ENCODE results near the gene IPO7. TPM values are rescaled to one million over a fixed set of nuclear protein-coding genes. Genes with fewer than 3 reads are reported as not detected.

IPO7 gene
- polyA plus RNA-seq, 1 donor (not counting 4 experiments of a cell fraction or from before 2014, with no cell fraction given): 115 TPM

DNA sequence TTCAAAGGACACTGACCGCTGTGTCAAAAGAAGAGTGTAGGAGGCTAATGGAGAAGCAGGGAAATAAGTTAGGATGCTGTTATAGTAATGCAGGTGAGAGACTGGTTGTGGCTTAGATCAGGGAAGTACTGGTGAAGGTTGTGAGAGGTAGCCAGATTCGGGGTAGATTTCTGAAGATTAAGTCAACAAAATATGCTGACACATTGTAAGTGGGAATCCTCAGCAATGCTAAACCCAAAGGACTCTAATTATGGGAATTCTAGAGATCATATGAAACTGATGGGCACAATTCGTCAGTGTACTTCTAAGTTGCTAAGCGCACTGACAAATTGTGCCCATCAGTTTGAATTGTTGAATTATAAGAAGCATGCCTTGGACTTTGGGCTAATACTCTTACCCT is 86.3 kb downstream of the IPO7 start:
- Histone ChIP-seq H3K4me3 (ENCODE audit: control insufficient read depth in 2 of 3, extremely low read depth in 1 of 3, insufficient read depth in 2 of 3, low read depth in 1 of 3, low read length in 3 of 3) (no peak overlapping the region), H3K9ac (ENCODE audit: control insufficient read depth, extremely low read depth, insufficient read depth, low read length) (no peak overlapping the region), H3K9me1 (ENCODE audit: control insufficient read depth, extremely low read depth, insufficient read depth, low read length) (no peaks in the 10 kb centered on the region), H3K4me2 (ENCODE audit: control insufficient read depth, extremely low read depth, insufficient read depth, low read depth, low read length) (no peak overlapping the region), H3K27ac (ENCODE audit: control insufficient read depth, insufficient read depth, low read length) (no peak overlapping the region), H4K20me1 (ENCODE audit: control insufficient read depth, extremely low read depth, insufficient read depth, low read length) (no peaks in the 10 kb centered on the region), H3K79me2 (ENCODE audit: control insufficient read depth, insufficient read depth, low read length) (peaks cover 14% of the 10 kb centered on the region), H3K9me3 (ENCODE audit: control insufficient read depth, low read depth, low read length) (no peaks in the 10 kb centered on the region), H3K36me3 (ENCODE audit: control insufficient read depth in 2 of 2, extremely low read depth in 1 of 2, insufficient read depth in 2 of 2, low read length in 2 of 2) (peaks cover 4 to 10% of the 10 kb centered on the region in 2 experiments), H3K4me1 (ENCODE audit: control insufficient read depth, extremely low read depth, insufficient read depth, low read length) (no peaks in the 10 kb centered on the region), H2AFZ (ENCODE audit: control insufficient read depth, low read length) (no peak overlapping the region), H3K27me3 (ENCODE audit: control insufficient read depth, extremely low read depth, insufficient read depth, low read length) (no peaks in the 10 kb centered on the region)
- no peak for DNase-seq (ENCODE audit: low read depth, low spot score)
- dilution Hi-C loops (cut with MboI; ENCODE audit: extremely low pct_ligation_motif_present, low sequenced_read_pairs): no loop called here
- TF ChIP-seq, protein P1, sequence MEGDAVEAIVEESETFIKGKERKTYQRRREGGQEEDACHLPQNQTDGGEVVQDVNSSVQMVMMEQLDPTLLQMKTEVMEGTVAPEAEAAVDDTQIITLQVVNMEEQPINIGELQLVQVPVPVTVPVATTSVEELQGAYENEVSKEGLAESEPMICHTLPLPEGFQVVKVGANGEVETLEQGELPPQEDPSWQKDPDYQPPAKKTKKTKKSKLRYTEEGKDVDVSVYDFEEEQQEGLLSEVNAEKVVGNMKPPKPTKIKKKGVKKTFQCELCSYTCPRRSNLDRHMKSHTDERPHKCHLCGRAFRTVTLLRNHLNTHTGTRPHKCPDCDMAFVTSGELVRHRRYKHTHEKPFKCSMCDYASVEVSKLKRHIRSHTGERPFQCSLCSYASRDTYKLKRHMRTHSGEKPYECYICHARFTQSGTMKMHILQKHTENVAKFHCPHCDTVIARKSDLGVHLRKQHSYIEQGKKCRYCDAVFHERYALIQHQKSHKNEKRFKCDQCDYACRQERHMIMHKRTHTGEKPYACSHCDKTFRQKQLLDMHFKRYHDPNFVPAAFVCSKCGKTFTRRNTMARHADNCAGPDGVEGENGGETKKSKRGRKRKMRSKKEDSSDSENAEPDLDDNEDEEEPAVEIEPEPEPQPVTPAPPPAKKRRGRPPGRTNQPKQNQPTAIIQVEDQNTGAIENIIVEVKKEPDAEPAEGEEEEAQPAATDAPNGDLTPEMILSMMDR (optimal IDR thresholded peaks at IDR 0.05 in 1 of 3, IDR thresholded peaks at IDR 0.05 in 1 of 3, conservative IDR thresholded peaks at IDR 0.05 in 1 of 3; ENCODE audit: extremely low read depth in 1 of 3, insufficient read depth in 2 of 3, low read length in 3 of 3): no peak
- no peak for TF ChIP-seq EZH2 (IDR thresholded peaks at IDR 0.05; ENCODE audit: low read length)
- FAIRE-seq: no peak

DNA sequence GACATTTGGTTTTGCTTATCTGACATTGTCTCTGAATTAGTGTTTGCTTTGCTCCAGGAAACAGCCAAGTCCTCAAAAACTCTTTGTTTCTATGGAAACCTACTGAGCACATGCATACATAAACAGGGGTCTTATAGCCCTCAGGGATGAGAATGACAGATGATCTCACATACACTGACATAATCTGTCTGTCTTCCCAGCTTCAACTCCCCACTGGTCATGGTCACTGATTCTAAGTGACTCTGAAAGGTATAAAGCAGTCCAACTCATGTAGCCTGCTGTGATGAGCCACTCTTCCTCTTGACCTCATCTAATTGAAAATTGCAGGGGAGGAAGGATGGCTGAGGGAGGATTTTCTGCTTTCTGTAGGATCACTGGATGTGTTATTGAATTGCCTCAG is 89.0 kb downstream of the IPO7 start:
- no peaks in the 10 kb centered on the region for H3K9me3 ChIP-seq (ENCODE audit: control insufficient read depth, low read depth, low read length)
- H2AFZ ChIP-seq (ENCODE audit: control insufficient read depth, low read length): no peak overlapping the region
- FAIRE-seq (no peak), DNase-seq (ENCODE audit: low read depth, low spot score) (no peak)
- TF ChIP-seq EZH2 (IDR thresholded peaks at IDR 0.05; ENCODE audit: low read length): no peak
- TF ChIP-seq, protein P1 (optimal IDR thresholded peaks at IDR 0.05 in 1 of 3, IDR thresholded peaks at IDR 0.05 in 1 of 3, conservative IDR thresholded peaks at IDR 0.05 in 1 of 3; ENCODE audit: extremely low read depth in 1 of 3, insufficient read depth in 2 of 3, low read length in 3 of 3): no peak
- H3K9me1 ChIP-seq (ENCODE audit: control insufficient read depth, extremely low read depth, insufficient read depth, low read length): no peaks in the 10 kb centered on the region
- H3K79me2 ChIP-seq (ENCODE audit: control insufficient read depth, insufficient read depth, low read length): peaks cover 3% of the 10 kb centered on the region
- H4K20me1 ChIP-seq (ENCODE audit: control insufficient read depth, extremely low read depth, insufficient read depth, low read length): no peaks in the 10 kb centered on the region
- H3K9ac ChIP-seq (ENCODE audit: control insufficient read depth, extremely low read depth, insufficient read depth, low read length): no peak overlapping the region
- no peaks in the 10 kb centered on the region for H3K4me1 ChIP-seq (ENCODE audit: control insufficient read depth, extremely low read depth, insufficient read depth, low read length)
- H3K27me3 ChIP-seq (ENCODE audit: control insufficient read depth, extremely low read depth, insufficient read depth, low read length): no peaks in the 10 kb centered on the region
- no peak overlapping the region for H3K27ac ChIP-seq (ENCODE audit: control insufficient read depth, insufficient read depth, low read length)
- dilution Hi-C loops (cut with MboI; ENCODE audit: extremely low pct_ligation_motif_present, low sequenced_read_pairs): no loop called here
- H3K4me2 ChIP-seq (ENCODE audit: control insufficient read depth, extremely low read depth, insufficient read depth, low read depth, low read length): no peak overlapping the region
- no peak overlapping the region for H3K4me3 ChIP-seq (ENCODE audit: control insufficient read depth in 2 of 3, extremely low read depth in 1 of 3, insufficient read depth in 2 of 3, low read depth in 1 of 3, low read length in 3 of 3)
- H3K36me3 ChIP-seq (ENCODE audit: control insufficient read depth in 2 of 2, extremely low read depth in 1 of 2, insufficient read depth in 2 of 2, low read length in 2 of 2): peaks cover 4 to 10% of the 10 kb centered on the region in 2 experiments

All from keratinocyte (primary cell).